Activated naive CD4-positive, alpha-beta T cell treated with anti-CD3 and anti-CD28 coated beads for 36 hours (primary cell): ENCODE results near the gene TPPP2. TPM values are rescaled to one million over a fixed set of nuclear protein-coding genes. Genes with fewer than 3 reads are reported as not detected.

ENCODE experiments used
- CTCF ChIA-PET: fragments of 350-600 bp; sonication (Branson Sonifier 250); formaldehyde crosslinking; loops from one replicate; lab custom pipeline; 2021; ENCODE audit warnings: antibody characterized with exemption; lab: Charles Lee
- DNase-seq: peaks from one replicate; pipeline ENCODE4 v3.0.0-alpha.2; 2020
- H3K27ac Mint-ChIP-seq: one replicate; pipeline ENCODE4 v1.8.0; 2021; ENCODE audit warnings: mild to moderate bottlenecking, mixed read lengths
- H3K27me3 Mint-ChIP-seq: one replicate; pipeline ENCODE4 v1.8.0; 2021; ENCODE audit warnings: low read depth, mixed read lengths
- H3K36me3 Mint-ChIP-seq: one replicate; pipeline ENCODE4 v1.8.0; 2021; ENCODE audit warnings: low read depth, mixed read lengths
- H3K4me1 Mint-ChIP-seq: one replicate; pipeline ENCODE4 v1.8.0; 2021; ENCODE audit warnings: low read depth, mixed read lengths
- H3K4me3 Mint-ChIP-seq: one replicate; pipeline ENCODE4 v1.8.0; 2021; ENCODE audit warnings: mild to moderate bottlenecking, moderate library complexity, mixed read lengths
- H3K9me3 Mint-ChIP-seq: one replicate; pipeline ENCODE4 v1.8.0; 2021; ENCODE audit warnings: mixed read lengths
- intact Hi-C: fragments of 100-400 bp; cut with micrococcal nuclease; formaldehyde crosslinking; loops from one replicate; pipeline ENCODE4 v1.15.1; 2023
- total RNA-seq, 2 experiments: library from RNA; stranded (reverse); gene quantifications; one replicate each; pipeline ENCODE4 v1.2.3, GENCODE V29; 2021

The TPPP2 gene
- total RNA-seq, 2 experiments from 2014 or later = not detected

DNA sequence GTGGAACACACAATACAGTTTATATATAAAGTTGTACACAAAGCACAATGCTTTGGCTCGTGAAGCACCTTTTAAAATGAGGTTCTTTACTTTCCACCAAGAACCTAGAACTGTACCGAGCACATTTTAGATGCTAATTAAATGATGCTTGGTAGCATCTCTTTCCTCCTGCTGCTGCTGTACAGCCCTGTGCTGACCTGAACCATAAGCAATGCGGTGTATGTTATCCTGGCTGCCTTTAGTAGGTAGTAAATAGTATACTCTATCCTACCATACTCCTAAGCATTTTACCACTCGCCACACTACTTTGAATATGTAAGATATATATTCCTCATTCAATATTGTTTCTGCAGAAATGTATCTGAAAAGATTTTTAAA, 24.7 kb downstream of the TPPP2 start:
- Mint-ChIP-seq H3K27me3 (no peaks in the 10 kb centered on the region), H3K27ac (no peak overlapping the region), H3K4me1 (no peaks in the 10 kb centered on the region), H3K9me3 (no peaks in the 10 kb centered on the region), H3K36me3 (no peaks in the 10 kb centered on the region), H3K4me3 (no peak overlapping the region)
- intact Hi-C loops = no loop called here
- no peak for DNase-seq
- CTCF ChIA-PET = no interaction called here

DNA sequence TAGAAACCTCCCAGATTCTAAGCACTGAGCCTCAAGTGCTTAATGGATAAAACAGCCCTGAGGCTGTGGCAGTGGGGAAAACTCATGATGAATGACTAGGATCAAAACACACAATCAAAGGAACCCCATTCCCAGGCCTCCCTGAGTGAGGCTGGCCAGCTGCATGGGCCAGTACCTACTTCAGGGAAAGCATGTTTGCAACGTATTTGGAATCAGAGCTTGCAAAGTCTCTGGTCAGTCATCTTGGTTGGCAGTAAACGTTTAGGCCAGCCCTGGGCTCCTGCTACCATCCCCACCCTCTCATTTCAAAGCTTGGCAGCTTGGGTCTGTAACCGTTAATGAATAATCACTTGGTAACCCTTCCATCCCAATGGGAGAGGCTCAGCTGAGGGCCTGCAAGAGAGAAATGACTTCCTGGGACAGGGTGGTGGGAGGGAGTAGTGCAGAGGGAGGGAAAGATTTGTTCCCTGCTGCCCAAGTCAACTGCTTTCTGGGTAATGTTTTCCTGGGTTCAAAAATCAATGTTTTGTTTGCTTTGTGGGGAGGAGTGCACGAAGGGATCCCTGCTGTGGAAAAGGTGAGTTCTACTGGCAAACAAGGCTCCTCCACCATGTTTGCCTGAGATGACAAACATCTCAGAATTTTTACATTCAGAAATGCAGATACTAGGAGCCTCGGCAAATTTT, 25.6 kb downstream of the TPPP2 start:
- intact Hi-C loops = no loop called here
- DNase-seq = no peak
- CTCF ChIA-PET = interaction anchor here (1.2 to 1.7 kb wide), 2 partner anchors 11 to 41 kb away, joined by 3 to 10 read pairs; no protein-coding TSS in a partner anchor
- H3K4me1 Mint-ChIP-seq = no peaks in the 10 kb centered on the region
- peaks cover 3% of the 10 kb centered on the region for H3K27me3 Mint-ChIP-seq
- no peaks in the 10 kb centered on the region for H3K9me3 Mint-ChIP-seq
- no peak overlapping the region for H3K4me3 Mint-ChIP-seq
- H3K36me3 Mint-ChIP-seq = no peaks in the 10 kb centered on the region
- no peak overlapping the region for H3K27ac Mint-ChIP-seq

DNA sequence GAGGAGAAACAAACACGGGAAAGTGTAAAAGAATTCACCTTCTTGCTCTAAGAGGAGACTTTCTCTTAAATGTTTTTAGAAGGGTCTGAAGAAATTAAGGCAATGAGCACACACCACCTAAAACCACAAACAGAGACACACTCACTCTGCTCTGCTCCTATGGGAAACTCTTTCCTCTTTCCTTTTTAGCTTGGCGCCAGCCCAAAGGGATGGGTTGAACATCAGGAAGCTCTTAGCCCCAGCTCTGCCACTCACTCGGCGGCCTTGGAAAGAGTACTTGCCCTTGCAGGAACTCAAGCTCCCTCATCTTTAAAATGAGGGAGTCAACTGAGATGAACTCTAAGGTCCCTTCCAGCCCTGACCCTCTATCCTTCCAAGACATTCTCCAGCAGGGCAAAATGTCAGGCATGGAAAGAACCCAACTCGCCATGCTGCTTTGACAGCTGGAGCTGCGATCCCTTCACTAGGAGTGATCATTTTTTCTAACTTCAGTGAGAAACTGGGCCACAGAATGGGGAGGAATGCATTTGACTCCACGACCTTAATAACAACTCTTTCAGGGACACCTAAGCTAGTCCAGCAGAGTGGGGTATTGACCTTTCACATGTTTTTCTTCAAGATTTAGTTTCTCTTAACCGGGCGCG, 26.6 kb downstream of the TPPP2 start:
- Mint-ChIP-seq H3K27ac (no peak overlapping the region), H3K9me3 (no peaks in the 10 kb centered on the region), H3K27me3 (peaks cover 4% of the 10 kb centered on the region), H3K4me1 (no peaks in the 10 kb centered on the region), H3K4me3 (no peak overlapping the region), H3K36me3 (no peaks in the 10 kb centered on the region)
- intact Hi-C loops = no loop called here
- CTCF ChIA-PET = interaction anchor here (0.7 to 1.7 kb wide), 4 partner anchors 12 to 273 kb away, joined by 3 to 10 read pairs (median 3); no protein-coding TSS in a partner anchor
- DNase-seq = no peak

DNA sequence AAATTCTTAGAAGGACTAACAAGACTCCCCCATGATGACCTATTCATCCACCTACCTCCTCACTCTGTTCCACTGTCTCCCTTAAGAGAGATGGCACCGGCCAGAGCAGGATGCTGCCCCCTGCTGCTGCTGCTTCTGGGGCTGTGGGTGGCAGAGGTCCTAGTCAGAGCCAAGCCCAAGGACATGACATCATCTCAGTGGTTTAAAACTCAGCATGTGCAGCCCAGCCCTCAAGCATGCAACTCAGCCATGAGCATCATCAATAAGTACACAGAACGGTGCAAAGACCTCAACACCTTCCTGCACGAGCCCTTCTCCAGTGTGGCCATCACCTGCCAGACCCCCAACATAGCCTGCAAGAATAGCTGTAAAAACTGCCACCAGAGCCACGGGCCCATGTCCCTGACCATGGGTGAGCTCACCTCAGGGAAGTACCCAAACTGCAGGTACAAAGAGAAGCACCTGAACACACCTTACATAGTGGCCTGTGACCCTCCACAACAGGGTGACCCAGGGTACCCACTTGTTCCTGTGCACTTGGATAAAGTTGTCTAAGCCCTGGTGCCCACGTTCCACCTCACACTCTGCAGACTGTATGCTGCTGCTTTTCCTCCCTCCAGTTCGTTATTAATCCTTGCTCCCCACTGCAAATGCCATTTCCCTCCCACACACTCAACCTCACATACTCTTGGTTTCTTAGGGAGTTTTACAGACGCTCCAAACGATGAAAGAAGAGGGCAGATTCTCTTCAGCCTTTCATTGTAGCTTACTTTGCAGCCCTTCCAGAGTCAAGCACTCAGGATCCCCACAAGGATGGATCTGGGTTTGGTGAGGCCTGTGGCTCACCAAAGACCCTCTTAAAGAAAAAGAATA, 28.0 kb downstream of the TPPP2 start, which contains the start of gene RNASE8:
Gene RNASE8, plus strand, starts transcription at position 20 of the 873 bp plus-strand sequence. Its CDS starts 71 bp downstream, at position 91.
- H3K27me3 Mint-ChIP-seq = peaks cover 9% of the 10 kb centered on the region
- DNase-seq = no peak
- H3K4me3 Mint-ChIP-seq = no peak within 1 kb of the TSS
- CTCF ChIA-PET = interaction anchor here (1.2 to 1.8 kb wide), 2 partner anchors 43 to 271 kb away, joined by 3 to 5 read pairs; no protein-coding TSS in a partner anchor
- H3K9me3 Mint-ChIP-seq = no peaks in the 10 kb centered on the region
- intact Hi-C loops = no loop called here
- H3K27ac Mint-ChIP-seq = no peak within 1 kb of the TSS
- H3K36me3 Mint-ChIP-seq = no peaks in the 10 kb centered on the region
- H3K4me1 Mint-ChIP-seq = no peaks in the 10 kb centered on the region

DNA sequence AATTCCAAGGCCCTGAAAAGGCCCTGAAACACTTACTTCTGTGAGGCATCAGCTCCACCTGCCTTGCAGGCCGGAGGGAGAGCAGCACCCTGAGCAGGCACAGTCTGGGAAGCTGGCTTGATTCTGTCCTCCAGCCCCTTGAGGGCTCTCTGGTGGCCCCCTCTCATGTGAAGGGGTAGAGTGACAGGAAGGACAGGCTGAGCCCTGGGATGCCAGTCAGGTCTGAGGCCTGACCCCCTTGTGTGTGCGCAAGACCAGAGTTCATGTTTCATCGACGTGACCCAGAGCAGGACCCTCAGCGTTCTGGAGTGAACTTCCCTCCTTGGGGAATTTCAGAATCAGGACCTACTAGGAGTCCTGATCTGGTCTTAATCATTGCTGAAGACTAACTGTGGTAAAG, 28.9 kb downstream of the TPPP2 start:
- no peaks in the 10 kb centered on the region for H3K9me3 Mint-ChIP-seq
- no peak overlapping the region for H3K4me3 Mint-ChIP-seq
- CTCF ChIA-PET = interaction anchor here (0.7 to 1.8 kb wide), 3 partner anchors 29 to 58 kb away, joined by 3 to 5 read pairs (median 3); no protein-coding TSS in a partner anchor
- no peaks in the 10 kb centered on the region for H3K36me3 Mint-ChIP-seq
- no peak for DNase-seq
- no peak overlapping the region for H3K27ac Mint-ChIP-seq
- intact Hi-C loops = no loop called here
- peaks cover 9% of the 10 kb centered on the region for H3K27me3 Mint-ChIP-seq
- H3K4me1 Mint-ChIP-seq = no peaks in the 10 kb centered on the region

DNA sequence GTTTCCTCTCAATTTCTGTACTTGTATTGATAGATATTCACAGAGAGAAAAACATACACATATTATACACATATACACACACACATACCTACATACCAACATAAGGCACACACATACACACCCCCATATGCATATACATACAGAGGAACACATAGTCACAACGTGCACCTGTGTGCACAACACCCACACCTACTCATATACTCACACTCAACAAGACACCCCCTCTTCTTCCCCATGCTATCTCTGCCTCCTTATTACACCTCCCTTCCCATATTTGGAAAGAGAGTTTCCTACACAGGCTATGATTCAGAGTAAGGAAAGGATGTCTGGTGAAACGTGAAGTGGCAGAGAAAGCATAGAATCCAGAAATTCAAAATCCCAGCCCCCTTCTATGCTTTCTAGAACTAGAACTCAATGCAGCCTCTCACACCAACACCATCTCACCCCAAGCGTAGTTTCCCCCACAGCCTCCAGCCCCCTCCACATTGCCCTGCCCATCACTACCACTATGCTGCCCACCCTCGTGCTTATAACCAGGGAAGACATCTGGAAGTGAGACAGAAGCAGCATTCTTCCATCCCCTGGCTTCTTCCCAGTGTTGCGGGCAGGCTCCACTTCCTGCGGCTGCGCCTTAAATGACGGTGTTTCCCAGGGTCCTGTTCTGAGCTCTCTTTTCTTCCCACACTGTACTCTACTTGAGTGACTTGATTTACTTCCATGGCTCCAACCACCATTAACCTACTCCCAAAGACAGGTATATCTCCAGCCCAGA, 30.0 kb downstream of the TPPP2 start:
- no peak overlapping the region for H3K4me3 Mint-ChIP-seq
- intact Hi-C loops = loop anchor here (10.0 kb wide), 1 partner anchor 495 kb away; no protein-coding TSS in a partner anchor
- no peaks in the 10 kb centered on the region for H3K36me3 Mint-ChIP-seq
- DNase-seq = no peak
- no peak overlapping the region for H3K27ac Mint-ChIP-seq
- no peaks in the 10 kb centered on the region for H3K4me1 Mint-ChIP-seq
- CTCF ChIA-PET = interaction anchor here (1.0 to 3.1 kb wide), 4 partner anchors 12 to 45 kb away, joined by 3 to 9 read pairs (median 4); no protein-coding TSS in a partner anchor
- H3K9me3 Mint-ChIP-seq = no peaks in the 10 kb centered on the region
- H3K27me3 Mint-ChIP-seq = peaks cover 13% of the 10 kb centered on the region

DNA sequence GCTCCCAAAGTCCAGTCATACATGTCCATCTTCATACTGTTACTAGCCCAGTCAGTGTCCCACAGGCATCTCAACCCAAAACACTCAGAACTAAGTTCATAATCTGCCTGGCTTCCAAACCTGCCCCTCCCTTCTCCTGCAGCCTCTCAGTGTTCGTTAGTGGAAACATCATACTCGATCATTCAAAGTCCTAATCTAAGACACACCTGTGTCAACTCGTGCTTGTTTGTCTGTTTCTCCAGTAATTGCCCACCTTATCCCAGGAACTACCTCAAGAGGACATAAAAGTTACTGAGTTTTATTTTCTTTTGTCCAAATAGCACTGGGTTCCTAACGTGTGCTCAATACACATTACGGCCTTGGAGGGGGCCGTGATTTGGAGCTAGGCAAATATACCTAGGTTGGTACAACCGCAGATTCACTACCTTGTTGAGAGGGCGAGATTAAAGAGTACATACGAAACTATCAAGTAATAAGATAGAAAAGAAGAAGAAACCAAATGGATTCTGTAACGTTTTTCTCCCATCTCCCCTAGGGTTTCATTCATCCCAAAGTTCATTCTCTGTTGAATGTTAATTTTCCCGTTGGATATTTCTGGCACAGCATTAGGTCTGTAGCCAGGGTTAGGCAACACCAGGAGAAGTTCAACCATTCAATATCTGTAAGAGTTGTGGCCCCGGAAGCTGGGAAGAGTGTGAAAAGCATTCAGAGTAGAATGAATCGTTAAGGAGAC, 30.8 kb downstream of the TPPP2 start:
- DNase-seq = no peak
- H3K27me3 Mint-ChIP-seq = peaks cover 18% of the 10 kb centered on the region
- no peaks in the 10 kb centered on the region for H3K36me3 Mint-ChIP-seq
- H3K27ac Mint-ChIP-seq = no peak overlapping the region
- H3K4me1 Mint-ChIP-seq = no peaks in the 10 kb centered on the region
- intact Hi-C loops = loop anchor here (10.0 kb wide), 1 partner anchor 494 kb away; no protein-coding TSS in a partner anchor
- no peak overlapping the region for H3K4me3 Mint-ChIP-seq
- CTCF ChIA-PET = interaction anchor here (1.0 to 3.1 kb wide), 3 partner anchors 11 to 32 kb away, joined by 3 to 9 read pairs (median 3); no protein-coding TSS in a partner anchor
- no peaks in the 10 kb centered on the region for H3K9me3 Mint-ChIP-seq

DNA sequence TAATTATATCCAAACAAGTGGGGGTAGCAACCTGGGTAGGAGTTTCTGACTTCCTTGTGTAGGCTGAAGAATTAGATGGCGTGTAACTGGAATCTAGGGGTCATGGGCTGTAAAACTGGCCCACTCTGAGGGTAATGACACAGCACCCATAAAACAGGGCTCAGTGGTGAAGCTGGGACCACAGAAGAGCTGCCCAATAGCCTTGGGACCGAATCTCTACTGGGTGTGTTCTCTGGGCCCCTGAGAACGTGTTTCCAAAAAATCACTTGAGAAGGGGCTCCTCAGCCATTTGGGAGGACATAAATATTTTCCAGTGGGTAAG, 31.3 kb downstream of the TPPP2 start:
- intact Hi-C loops = loop anchor here (10.0 kb wide), 1 partner anchor 493 kb away; no protein-coding TSS in a partner anchor

DNA sequence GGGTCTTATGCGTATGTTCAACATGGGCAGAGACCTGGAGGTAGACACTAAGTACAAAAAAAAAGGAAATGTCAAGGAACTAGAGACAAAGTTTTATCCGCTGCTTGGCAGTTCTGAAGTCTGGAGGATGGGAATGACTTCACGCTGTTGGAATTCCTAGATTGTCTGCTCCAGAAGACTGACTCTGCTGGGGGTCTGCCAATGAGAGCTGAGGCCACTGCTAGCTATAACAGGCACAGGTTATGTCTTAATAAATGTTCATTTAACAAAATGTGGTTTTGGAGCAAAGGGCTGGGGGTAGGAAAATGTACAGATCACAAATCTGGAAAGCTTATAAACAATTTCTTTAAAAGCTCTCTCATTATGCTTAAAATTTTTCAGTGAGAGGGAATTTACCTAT, 33.5 kb downstream of the TPPP2 start:
- intact Hi-C loops = loop anchor here (10.0 kb wide), 1 partner anchor 491 kb away; no protein-coding TSS in a partner anchor
- Mint-ChIP-seq H3K27me3 (peaks cover 33% of the 10 kb centered on the region), H3K9me3 (no peaks in the 10 kb centered on the region), H3K4me1 (peaks cover under 1% of the 10 kb centered on the region), H3K36me3 (no peaks in the 10 kb centered on the region), H3K27ac (no peak overlapping the region), H3K4me3 (no peak overlapping the region)
- no peak for DNase-seq
- CTCF ChIA-PET = interaction anchor here (0.6 to 1.0 kb wide), 3 partner anchors 29 to 52 kb away, joined by 3 to 5 read pairs (median 4); no protein-coding TSS in a partner anchor

More for the DNA sequence above, 31.3 kb downstream of the TPPP2 start:
- Mint-ChIP-seq H3K4me3 (no peak overlapping the region), H3K27ac (no peak overlapping the region), H3K4me1 (no peaks in the 10 kb centered on the region), H3K27me3 (peaks cover 21% of the 10 kb centered on the region), H3K36me3 (no peaks in the 10 kb centered on the region), H3K9me3 (no peaks in the 10 kb centered on the region)
- CTCF ChIA-PET = interaction anchor here (0.9 to 3.1 kb wide), 5 partner anchors 10 to 46 kb away, joined by 3 to 9 read pairs (median 3); no protein-coding TSS in a partner anchor
- DNase-seq = no peak

DNA sequence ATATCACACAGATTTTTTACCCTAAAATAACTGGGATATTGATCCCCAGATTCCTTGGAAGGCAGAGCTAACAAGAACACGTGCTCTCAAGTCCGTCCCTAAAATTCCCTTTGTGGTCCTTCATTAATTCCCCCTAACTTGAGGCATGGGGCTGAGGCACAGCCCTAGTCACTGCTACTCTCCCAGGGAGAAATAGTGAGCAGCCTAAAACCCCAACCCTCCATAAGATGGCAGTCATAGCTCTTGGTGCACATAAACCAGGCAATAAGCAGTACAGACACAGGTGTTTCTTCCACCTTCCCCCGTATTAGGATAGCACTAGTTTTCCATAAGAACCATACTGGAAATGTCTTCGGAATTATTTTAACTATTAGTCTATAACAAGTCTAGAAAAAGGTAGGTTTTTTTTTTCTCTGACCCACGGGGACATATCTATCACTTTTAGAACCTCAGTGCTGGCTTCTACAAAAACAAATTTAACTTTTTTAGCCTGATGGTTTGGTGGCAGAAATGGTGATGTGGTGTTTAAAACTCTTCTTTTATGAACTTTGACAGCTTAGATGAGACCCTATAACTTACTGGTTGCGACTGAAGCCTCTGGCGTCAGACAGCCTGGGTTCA, 37.0 kb downstream of the TPPP2 start:
- DNase-seq = peak; percentile 34
- Mint-ChIP-seq H3K27ac (no peak overlapping the region), H3K27me3 (peaks cover 61% of the 10 kb centered on the region), H3K4me3 (no peak overlapping the region), H3K36me3 (no peaks in the 10 kb centered on the region), H3K4me1 (peaks cover 29% of the 10 kb centered on the region), H3K9me3 (no peaks in the 10 kb centered on the region)
- intact Hi-C loops = loop anchor here (10.0 kb wide), 1 partner anchor 488 kb away; no protein-coding TSS in a partner anchor
- CTCF ChIA-PET = interaction anchor here (0.6 to 4.5 kb wide), 15 partner anchors 10 to 63 kb away, joined by 3 to 76 read pairs (median 4); no protein-coding TSS in a partner anchor
